Uterus (tissue), 2 donors: ENCODE measurements around the gene RHCE.

Experiments used
- POLR2A ChIP-seq, 2 donors: fragments of 450-650 bp; IDR thresholded peaks; one replicate each; pipeline ENCODE4 v1.6.1; 2016; ENCODE audit warnings: antibody characterized with exemption in 2 of 2, mild to moderate bottlenecking in 1 of 2, moderate library complexity in 1 of 2
- TF ChIP-seq, protein P1 (sequence below), 4 experiments: fragments of 200-600 bp in 2 of 4; fragments of 450-650 bp in 2 of 4; sonication (generic) in 2 of 4; IDR thresholded peaks; one replicate each; pipeline ENCODE4 v1.5.1; 2016 to 2019; ENCODE audit warnings: antibody characterized with exemption in 4 of 4, mild to moderate bottlenecking in 2 of 4, moderate library complexity in 1 of 4

DNA sequence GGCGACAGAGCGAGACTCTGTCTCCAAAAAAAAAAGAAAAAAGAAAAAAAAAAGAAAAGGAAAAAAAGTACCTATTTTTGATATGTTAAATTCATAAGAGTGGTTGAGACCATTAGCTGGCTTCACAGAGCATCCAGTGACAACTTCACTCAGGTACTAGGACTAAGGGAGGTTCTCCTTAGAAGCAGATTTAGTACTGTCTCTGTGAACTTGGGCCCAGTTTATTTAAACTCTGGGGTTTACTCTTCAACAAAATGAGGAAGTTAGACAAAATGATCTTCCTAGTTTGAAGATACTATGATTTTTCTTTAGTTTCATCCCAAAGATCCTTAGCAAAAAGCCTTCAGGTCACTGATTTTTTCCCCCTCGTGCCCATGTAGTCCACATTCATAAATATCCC lies 31.3 kb upstream of the RHCE start:
- TF ChIP-seq, protein P1, sequence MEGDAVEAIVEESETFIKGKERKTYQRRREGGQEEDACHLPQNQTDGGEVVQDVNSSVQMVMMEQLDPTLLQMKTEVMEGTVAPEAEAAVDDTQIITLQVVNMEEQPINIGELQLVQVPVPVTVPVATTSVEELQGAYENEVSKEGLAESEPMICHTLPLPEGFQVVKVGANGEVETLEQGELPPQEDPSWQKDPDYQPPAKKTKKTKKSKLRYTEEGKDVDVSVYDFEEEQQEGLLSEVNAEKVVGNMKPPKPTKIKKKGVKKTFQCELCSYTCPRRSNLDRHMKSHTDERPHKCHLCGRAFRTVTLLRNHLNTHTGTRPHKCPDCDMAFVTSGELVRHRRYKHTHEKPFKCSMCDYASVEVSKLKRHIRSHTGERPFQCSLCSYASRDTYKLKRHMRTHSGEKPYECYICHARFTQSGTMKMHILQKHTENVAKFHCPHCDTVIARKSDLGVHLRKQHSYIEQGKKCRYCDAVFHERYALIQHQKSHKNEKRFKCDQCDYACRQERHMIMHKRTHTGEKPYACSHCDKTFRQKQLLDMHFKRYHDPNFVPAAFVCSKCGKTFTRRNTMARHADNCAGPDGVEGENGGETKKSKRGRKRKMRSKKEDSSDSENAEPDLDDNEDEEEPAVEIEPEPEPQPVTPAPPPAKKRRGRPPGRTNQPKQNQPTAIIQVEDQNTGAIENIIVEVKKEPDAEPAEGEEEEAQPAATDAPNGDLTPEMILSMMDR (IDR thresholded peaks at IDR 0.05), result no peak
- TF ChIP-seq POLR2A (IDR thresholded peaks at IDR 0.05), result no peak
